Neural progenitor cell (in vitro differentiated cells): ENCODE data around the gene TXN2. TPM values are rescaled to one million over a fixed set of nuclear protein-coding genes. Genes with fewer than 3 reads are reported as not detected.

Experiments
- DNase-seq: peaks from one replicate; pipeline ENCODE4 v3.0.0-alpha.2; 2016; ENCODE audit warnings: low spot score
- H2AFZ ChIP-seq: fragments of 200-600 bp; sonication (generic); replicated peaks from 2 replicates; pipeline ENCODE4 v1.6.1; 2016; ENCODE audit warnings: antibody characterized with exemption
- H3F3A ChIP-seq: fragments of 200-600 bp; sonication (generic); 2 replicates; pipeline ENCODE4 v1.6.1; 2016; ENCODE audit warnings: antibody characterized with exemption, low read depth
- H3K27ac ChIP-seq: fragments of 200-600 bp; sonication (generic); 2 replicates; pipeline ENCODE4 v1.5.1; 2016; ENCODE audit warnings: mild to moderate bottlenecking
- H3K27me3 ChIP-seq: fragments of 200-600 bp; sonication (generic); 2 replicates; pipeline ENCODE4 v1.6.1; 2016; ENCODE audit warnings: mild to moderate bottlenecking, moderate library complexity
- H3K36me3 ChIP-seq: fragments of 200-600 bp; sonication (generic); 2 replicates; pipeline ENCODE4 v1.5.1; 2016
- H3K4me1 ChIP-seq: fragments of 200-600 bp; sonication (generic); 2 replicates; pipeline ENCODE4 v1.6.1; 2016; ENCODE audit warnings: mixed run types
- H3K4me2 ChIP-seq: fragments of 200-600 bp; sonication (generic); 2 replicates; pipeline ENCODE4 v1.6.1; 2016
- H3K4me3 ChIP-seq: fragments of 200-600 bp; sonication (generic); 2 replicates; pipeline ENCODE4 v1.5.1; 2016
- H3K79me2 ChIP-seq: fragments of 200-600 bp; sonication (generic); 2 replicates; pipeline ENCODE4 v1.6.1; 2016; ENCODE audit warnings: low read depth
- H3K9ac ChIP-seq: fragments of 200-600 bp; sonication (generic); 2 replicates; pipeline ENCODE4 v1.6.1; 2016
- H3K9me3 ChIP-seq: fragments of 200-600 bp; sonication (generic); 2 replicates; pipeline ENCODE4 v1.5.1; 2016; ENCODE audit warnings: low read depth
- H4K20me1 ChIP-seq: fragments of 200-600 bp; sonication (generic); 2 replicates; pipeline ENCODE4 v1.6.1; 2016; ENCODE audit warnings: low read depth
- H3K27ac Mint-ChIP-seq: 3 replicates; pipeline ENCODE4 v1.8.0; 2021; ENCODE audit warnings: mixed read lengths
- H3K27me3 Mint-ChIP-seq: 2 replicates; pipeline ENCODE4 v1.8.0; 2022; ENCODE audit warnings: low read depth, mild to moderate bottlenecking, inconsistent platforms, moderate library complexity, mixed read lengths; ENCODE audit not compliant: insufficient read depth
- H3K36me3 Mint-ChIP-seq: 3 replicates; pipeline ENCODE4 v1.8.0; 2021; ENCODE audit warnings: mixed read lengths
- H3K4me1 Mint-ChIP-seq: 3 replicates; pipeline ENCODE4 v1.8.0; 2021; ENCODE audit warnings: mixed read lengths
- H3K4me3 Mint-ChIP-seq: 3 replicates; pipeline ENCODE4 v1.8.0; 2021; ENCODE audit warnings: mild to moderate bottlenecking, moderate library complexity, mixed read lengths
- H3K9me3 Mint-ChIP-seq: 3 replicates; pipeline ENCODE4 v1.8.0; 2020; ENCODE audit warnings: mixed read lengths
- EZH2 ChIP-seq: fragments of 200-600 bp; sonication (generic); IDR thresholded peaks from 2 replicates; pipeline ENCODE4 v1.6.1; 2017; ENCODE audit warnings: antibody characterized with exemption, mild to moderate bottlenecking, moderate library complexity
- EZH2phosphoT487 ChIP-seq: fragments of 200-600 bp; sonication (generic); IDR thresholded peaks from 2 replicates; pipeline ENCODE4 v1.6.1; 2017; ENCODE audit warnings: antibody characterized with exemption
- total RNA-seq: library from RNA; depleted of rRNA; stranded (reverse); fragments of >200 nt; gene quantifications from 2 replicates; pipeline ENCODE4 v1.2.3, GENCODE V29; 2015; ENCODE audit warnings: low replicate concordance
- TF ChIP-seq, protein P1 (sequence below): fragments of 200-600 bp; sonication (generic); IDR thresholded peaks from 2 replicates; pipeline ENCODE4 v1.5.1; 2017; ENCODE audit warnings: antibody characterized with exemption, mild to moderate bottlenecking

Gene TXN2
- total RNA-seq, 1 donor from 2014 or later: 19.8 TPM

GRCh38 chr22:36445158-36445668 lies 36.2 kb downstream of the TXN2 start:
- peaks cover 10% of the 10 kb centered on the region for H3K4me1 Mint-ChIP-seq
- Histone ChIP-seq H3K4me3 (no peak overlapping the region), H2AFZ (peak overlapping the region; percentile 45), H3K27me3 (no peaks in the 10 kb centered on the region), H3K9ac (no peak overlapping the region), H3K79me2 (no peaks in the 10 kb centered on the region), H3K4me1 (no peaks in the 10 kb centered on the region), H3K9me3 (no peaks in the 10 kb centered on the region), H4K20me1 (no peaks in the 10 kb centered on the region), H3K27ac (no peak overlapping the region), H3K36me3 (no peaks in the 10 kb centered on the region), H3F3A (peaks cover 7% of the 10 kb centered on the region), H3K4me2 (no peak overlapping the region)
- no peak for DNase-seq
- TF ChIP-seq EZH2: no peak
- no peak for TF ChIP-seq EZH2phosphoT487
- TF ChIP-seq, protein P1, sequence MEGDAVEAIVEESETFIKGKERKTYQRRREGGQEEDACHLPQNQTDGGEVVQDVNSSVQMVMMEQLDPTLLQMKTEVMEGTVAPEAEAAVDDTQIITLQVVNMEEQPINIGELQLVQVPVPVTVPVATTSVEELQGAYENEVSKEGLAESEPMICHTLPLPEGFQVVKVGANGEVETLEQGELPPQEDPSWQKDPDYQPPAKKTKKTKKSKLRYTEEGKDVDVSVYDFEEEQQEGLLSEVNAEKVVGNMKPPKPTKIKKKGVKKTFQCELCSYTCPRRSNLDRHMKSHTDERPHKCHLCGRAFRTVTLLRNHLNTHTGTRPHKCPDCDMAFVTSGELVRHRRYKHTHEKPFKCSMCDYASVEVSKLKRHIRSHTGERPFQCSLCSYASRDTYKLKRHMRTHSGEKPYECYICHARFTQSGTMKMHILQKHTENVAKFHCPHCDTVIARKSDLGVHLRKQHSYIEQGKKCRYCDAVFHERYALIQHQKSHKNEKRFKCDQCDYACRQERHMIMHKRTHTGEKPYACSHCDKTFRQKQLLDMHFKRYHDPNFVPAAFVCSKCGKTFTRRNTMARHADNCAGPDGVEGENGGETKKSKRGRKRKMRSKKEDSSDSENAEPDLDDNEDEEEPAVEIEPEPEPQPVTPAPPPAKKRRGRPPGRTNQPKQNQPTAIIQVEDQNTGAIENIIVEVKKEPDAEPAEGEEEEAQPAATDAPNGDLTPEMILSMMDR: no peak
- no peaks in the 10 kb centered on the region for H3K36me3 Mint-ChIP-seq
- H3K9me3 Mint-ChIP-seq: no peaks in the 10 kb centered on the region
- no peak overlapping the region for H3K4me3 Mint-ChIP-seq
- peak overlapping the region; percentile 63 for H3K27ac Mint-ChIP-seq
- peaks cover 2% of the 10 kb centered on the region for H3K27me3 Mint-ChIP-seq

DNA sequence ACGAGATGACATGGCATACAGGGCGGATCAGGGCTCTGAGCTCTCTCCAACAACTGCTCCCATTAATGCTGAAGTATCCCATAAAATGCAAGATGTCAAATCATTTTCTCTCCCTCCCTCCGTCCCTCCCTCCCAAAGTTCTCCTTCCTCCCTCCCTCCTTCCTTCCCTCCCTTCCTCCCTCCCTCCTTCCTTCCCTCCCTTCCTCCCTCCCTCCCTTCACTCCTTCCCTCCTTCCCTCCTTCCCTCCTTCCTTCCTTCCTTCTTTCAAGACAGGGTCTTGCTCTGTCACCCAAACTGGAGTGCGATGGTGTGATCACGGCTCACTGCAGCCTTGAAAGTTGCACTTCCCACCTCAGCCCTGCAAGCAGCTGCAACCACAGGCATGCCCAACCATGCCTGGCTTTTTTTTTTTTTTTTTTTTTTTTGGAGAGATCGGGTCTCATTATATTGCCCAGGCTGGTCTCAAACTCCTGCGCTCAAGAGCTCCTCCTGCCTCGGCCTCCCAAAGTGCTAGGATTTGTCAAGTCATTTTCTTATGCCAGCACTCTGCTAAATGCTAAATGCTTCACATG lies 38.2 kb downstream of the TXN2 start:
- no peak overlapping the region for H2AFZ ChIP-seq
- H3K4me3 Mint-ChIP-seq: no peak overlapping the region
- H3K9me3 Mint-ChIP-seq: no peaks in the 10 kb centered on the region
- TF ChIP-seq EZH2 (no peak), EZH2phosphoT487 (no peak)
- TF ChIP-seq, protein P1: no peak
- no peaks in the 10 kb centered on the region for H3K79me2 ChIP-seq
- H3K27ac Mint-ChIP-seq: no peak overlapping the region
- no peaks in the 10 kb centered on the region for H3K4me1 ChIP-seq
- H3K9me3 ChIP-seq: no peaks in the 10 kb centered on the region
- no peak overlapping the region for H3K9ac ChIP-seq
- H3F3A ChIP-seq: peaks cover under 1% of the 10 kb centered on the region
- no peaks in the 10 kb centered on the region for H3K36me3 ChIP-seq
- H3K36me3 Mint-ChIP-seq: no peaks in the 10 kb centered on the region
- H3K27me3 Mint-ChIP-seq: peaks cover 2% of the 10 kb centered on the region
- no peak overlapping the region for H3K4me2 ChIP-seq
- no peak overlapping the region for H3K27ac ChIP-seq
- no peaks in the 10 kb centered on the region for H3K27me3 ChIP-seq
- no peak for DNase-seq
- H3K4me3 ChIP-seq: no peak overlapping the region
- H3K4me1 Mint-ChIP-seq: peaks cover 12% of the 10 kb centered on the region
- H4K20me1 ChIP-seq: no peaks in the 10 kb centered on the region

DNA sequence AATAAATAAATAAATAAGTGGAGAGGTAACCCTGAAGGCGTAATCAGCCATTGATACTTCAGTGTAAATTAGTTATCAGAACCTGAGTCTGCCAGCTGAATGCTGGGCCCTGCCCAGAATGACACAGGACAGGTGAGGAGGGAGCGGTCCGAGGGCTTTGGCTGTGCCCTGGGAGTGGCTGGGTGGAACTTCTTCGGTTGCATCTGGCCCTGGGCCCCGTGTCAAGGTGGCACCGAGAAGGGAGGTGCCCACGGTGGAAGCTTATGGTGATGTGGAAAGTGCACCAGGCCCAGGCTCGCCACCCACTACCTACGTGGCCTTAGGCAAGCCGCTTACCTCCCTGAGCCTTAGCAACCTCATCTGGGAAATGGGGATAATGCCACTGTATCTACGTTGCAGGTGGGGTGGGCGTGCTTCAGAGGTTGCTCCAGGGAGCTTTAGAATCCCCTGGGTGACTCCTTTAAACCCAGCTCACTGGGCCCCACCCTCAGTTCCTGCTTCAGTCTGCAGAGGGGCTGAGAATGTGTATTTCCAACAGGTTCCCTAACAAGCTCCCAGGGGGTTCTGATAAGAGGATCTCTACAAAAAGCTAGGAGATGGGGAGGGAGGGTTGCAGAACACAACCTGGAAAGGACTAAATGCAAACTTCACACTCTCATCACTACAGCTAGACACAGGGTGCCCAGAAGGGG lies 38.8 kb downstream of the TXN2 start:
- H3K79me2 ChIP-seq: no peaks in the 10 kb centered on the region
- no peak for TF ChIP-seq EZH2phosphoT487
- TF ChIP-seq, protein P1: no peak
- TF ChIP-seq EZH2: no peak
- no peaks in the 10 kb centered on the region for H3K36me3 ChIP-seq
- H3K4me3 ChIP-seq: no peak overlapping the region
- Mint-ChIP-seq H3K9me3 (no peaks in the 10 kb centered on the region), H3K4me1 (peaks cover 12% of the 10 kb centered on the region), H3K36me3 (no peaks in the 10 kb centered on the region), H3K4me3 (no peak overlapping the region), H3K27me3 (peaks cover 2% of the 10 kb centered on the region), H3K27ac (no peak overlapping the region)
- no peak overlapping the region for H3K9ac ChIP-seq
- H3K27ac ChIP-seq: no peak overlapping the region
- H3K9me3 ChIP-seq: no peaks in the 10 kb centered on the region
- no peaks in the 10 kb centered on the region for H4K20me1 ChIP-seq
- H3K4me1 ChIP-seq: no peaks in the 10 kb centered on the region
- no peak overlapping the region for H2AFZ ChIP-seq
- DNase-seq: no peak
- H3K4me2 ChIP-seq: no peak overlapping the region
- no peaks in the 10 kb centered on the region for H3K27me3 ChIP-seq
- no peaks in the 10 kb centered on the region for H3F3A ChIP-seq
